Prostate gland (tissue), 2 donors: ENCODE measurements around the gene USP24. TPM values are rescaled to one million over a fixed set of nuclear protein-coding genes. Genes with fewer than 3 reads are reported as not detected.
A peak's percentile ranks its signal among the peaks of the same experiment; 100 is the strongest.

Experiments
- DNase-seq: peaks from one replicate; pipeline ENCODE4 v3.0.0-alpha.2; 2019; ENCODE audit warnings: low spot score
- H3K27ac ChIP-seq, 2 donors: fragments of 200-600 bp; sonication (generic); 2 replicates each; pipeline ENCODE4 v1.5.1; 2017 to 2019
- H3K27me3 ChIP-seq: fragments of 200-600 bp; sonication (generic); replicated peaks from 2 replicates; pipeline ENCODE4 v1.5.1; 2019; ENCODE audit not compliant: insufficient read depth
- H3K36me3 ChIP-seq, 2 donors: fragments of 200-600 bp; sonication (generic); 1 replicate in 1 of 2; 2 replicates in 1 of 2; pipeline versions ENCODE4 v1.5.1 to v1.8.1; 2017 to 2019
- H3K4me1 ChIP-seq: fragments of 200-600 bp; sonication (generic); replicated peaks from 2 replicates; pipeline ENCODE4 v1.5.1; 2019
- H3K4me3 ChIP-seq, 2 donors: fragments of 200-600 bp; sonication (generic); 2 replicates each; pipeline ENCODE4 v1.5.1; 2017 to 2019
- H3K9me3 ChIP-seq: fragments of 200-600 bp; sonication (generic); 2 replicates; pipeline ENCODE4 v1.5.1; 2017
- CTCF ChIP-seq, 4 experiments: fragments of 200-600 bp in 2 of 4; fragments of 450-650 bp in 2 of 4; sonication (generic) in 2 of 4; IDR thresholded peaks; 1 replicate in 3 of 4; 2 replicates in 1 of 4; pipeline ENCODE4 v1.5.1; 2016 to 2019; ENCODE audit warnings: antibody characterized with exemption in 4 of 4, mild to moderate bottlenecking in 2 of 4, moderate library complexity in 2 of 4
- POLR2A ChIP-seq: fragments of 450-650 bp; IDR thresholded peaks from one replicate; pipeline ENCODE4 v1.6.1; 2016; ENCODE audit warnings: antibody characterized with exemption, mild to moderate bottlenecking
- POLR2AphosphoS5 ChIP-seq: sonication (generic); formaldehyde crosslinking; IDR thresholded peaks from one replicate; pipeline ENCODE4 v1.6.1; 2017; ENCODE audit warnings: antibody characterized with exemption
- WGBS: methylation state at CpG from one replicate; pipeline ENCODE4 v1.1.5; 2018; 5-methylcytosine and 5-hydroxymethylcytosine counted together
- intact Hi-C: fragments of 100-400 bp; cut with DNase I; formaldehyde crosslinking; loops from one replicate; pipeline ENCODE4 v1.14.2; 2022
- total RNA-seq, 2 donors: library from RNA; depleted of rRNA; stranded (reverse); fragments of >200 nt; gene quantifications; one replicate each; pipeline ENCODE4 v1.1.0, GENCODE V29; 2016

USP24 gene
- total RNA-seq, result 10 to 100 TPM; 29.7 to 44.6 TPM

- Histone ChIP-seq H3K27ac (peak within 1 kb of the TSS; percentile 92 to 98), H3K4me3 (peak within 1 kb of the TSS; percentile 80 to 85), H3K9me3 (no peaks in the 10 kb centered on the region), H3K4me1 (peaks cover 3% of the 10 kb centered on the region), H3K36me3 (no peaks in the 10 kb centered on the region), H3K27me3 (no peaks in the 10 kb centered on the region)
- WGBS, result 1% methylated on average over 65 of the region's 96 CpGs
- no peak for TF ChIP-seq CTCF (IDR thresholded peaks at IDR 0.05)
- TF ChIP-seq POLR2AphosphoS5, result peak; percentile 61
- TF ChIP-seq POLR2A, result peak; percentile 85
- peak; percentile 71 for DNase-seq
- intact Hi-C loops, result no loop called here
Measured at GRCh38 chr1:55215194-55216021, at the start of gene USP24. USP24 (minus strand) TSS chr1:55215364; CDS start chr1:55215113, 251 bp downstream.

- intact Hi-C loops, result no loop called here
- H3K36me3 ChIP-seq, result no peaks in the 10 kb centered on the region
- no peak overlapping the region for H3K27ac ChIP-seq
- H3K4me3 ChIP-seq, result no peak overlapping the region
- DNase-seq, result no peak
- 73% methylated on average over 1 of the region's 1 CpG for WGBS
- no peaks in the 10 kb centered on the region for H3K27me3 ChIP-seq
- H3K4me1 ChIP-seq, result no peaks in the 10 kb centered on the region
- TF ChIP-seq POLR2AphosphoS5 (no peak), POLR2A (no peak), CTCF (IDR thresholded peaks at IDR 0.05) (no peak)
- no peaks in the 10 kb centered on the region for H3K9me3 ChIP-seq
Measured at GRCh38 chr1:55262822-55263221, 47.7 kb upstream of the USP24 start.

- TF ChIP-seq POLR2A (no peak), POLR2AphosphoS5 (no peak), CTCF (IDR thresholded peaks at IDR 0.05) (no peak)
- 88% methylated on average over 7 of the region's 7 CpGs for WGBS
- Histone ChIP-seq H3K9me3 (no peaks in the 10 kb centered on the region), H3K27me3 (no peaks in the 10 kb centered on the region), H3K4me1 (no peaks in the 10 kb centered on the region), H3K27ac (no peak overlapping the region), H3K4me3 (no peak overlapping the region), H3K36me3 (no peaks in the 10 kb centered on the region)
- DNase-seq, result no peak
- intact Hi-C loops, result no loop called here
Measured at GRCh38 chr1:55259911-55260609, 44.9 kb upstream of the USP24 start.

- intact Hi-C loops, result no loop called here
- no peaks in the 10 kb centered on the region for H3K27me3 ChIP-seq
- DNase-seq, result no peak
- TF ChIP-seq POLR2AphosphoS5, result no peak
- no peak for TF ChIP-seq POLR2A
- no peak for TF ChIP-seq CTCF (IDR thresholded peaks at IDR 0.05)
- H3K4me1 ChIP-seq, result no peaks in the 10 kb centered on the region
- no peaks in the 10 kb centered on the region for H3K9me3 ChIP-seq
- 82% methylated on average over 3 of the region's 3 CpGs for WGBS
- H3K36me3 ChIP-seq, result no peaks in the 10 kb centered on the region
- no peak overlapping the region for H3K27ac ChIP-seq
- no peak overlapping the region for H3K4me3 ChIP-seq
Measured at GRCh38 chr1:55257958-55258357, 42.8 kb upstream of the USP24 start.
